Fibroblast of mammary gland (primary cell): Measurements from ENCODE around the gene LCNL1.

Experiments
- DNase-seq: peaks from one replicate; pipeline ENCODE4 v3.0.0-alpha.2; 2010; ENCODE audit warnings: low read depth
- H3K4me3 ChIP-seq: 2 replicates; pipeline ENCODE4 v1.5.1; 2011; ENCODE audit warnings: low read depth, mild to moderate bottlenecking, low read length, moderate library complexity; ENCODE audit not compliant: control insufficient read depth
- TF ChIP-seq, protein P1 (sequence below): conservative IDR thresholded peaks from 2 replicates; pipeline ENCODE4 v1.5.1; 2011; ENCODE audit warnings: low read depth, low read length, inconsistent platforms; ENCODE audit not compliant: control insufficient read depth, insufficient read depth

The LCNL1 gene

DNA sequence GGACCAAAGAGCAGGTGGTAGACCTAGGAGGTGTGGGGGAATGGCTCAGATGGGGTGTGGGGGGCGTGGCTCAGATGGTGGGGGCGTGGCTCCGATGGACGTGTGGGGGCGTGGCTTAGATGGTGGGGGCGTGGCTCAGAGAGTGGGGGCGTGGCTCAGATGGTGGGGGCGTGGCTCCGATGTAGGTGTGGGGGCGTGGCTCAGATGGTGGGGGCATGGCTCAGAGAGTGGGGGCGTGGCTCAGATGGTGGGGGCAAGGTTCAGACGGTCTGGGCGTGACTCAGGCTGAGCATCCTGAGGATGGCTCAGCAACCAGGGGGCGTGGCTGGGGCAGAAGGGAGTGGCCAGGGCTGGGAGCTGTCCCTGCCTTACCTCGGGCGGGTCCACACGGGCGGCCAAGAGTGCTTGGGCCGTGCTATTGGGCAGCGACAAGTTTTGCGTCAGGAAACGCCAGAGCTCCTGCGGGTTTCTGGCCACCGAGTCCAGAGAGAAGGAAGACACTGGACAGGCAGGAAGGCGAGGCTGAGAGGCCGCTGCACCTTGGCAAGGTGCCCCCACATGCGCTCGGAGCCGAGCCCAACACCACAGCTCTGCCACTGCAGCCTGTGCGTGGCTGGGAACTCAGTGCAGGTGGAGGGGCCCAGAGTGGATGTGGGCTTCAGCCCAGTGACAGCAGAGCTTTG lies 39.3 kb downstream of the LCNL1 start:
- peak; percentile 86 for DNase-seq
- TF ChIP-seq, protein P1, sequence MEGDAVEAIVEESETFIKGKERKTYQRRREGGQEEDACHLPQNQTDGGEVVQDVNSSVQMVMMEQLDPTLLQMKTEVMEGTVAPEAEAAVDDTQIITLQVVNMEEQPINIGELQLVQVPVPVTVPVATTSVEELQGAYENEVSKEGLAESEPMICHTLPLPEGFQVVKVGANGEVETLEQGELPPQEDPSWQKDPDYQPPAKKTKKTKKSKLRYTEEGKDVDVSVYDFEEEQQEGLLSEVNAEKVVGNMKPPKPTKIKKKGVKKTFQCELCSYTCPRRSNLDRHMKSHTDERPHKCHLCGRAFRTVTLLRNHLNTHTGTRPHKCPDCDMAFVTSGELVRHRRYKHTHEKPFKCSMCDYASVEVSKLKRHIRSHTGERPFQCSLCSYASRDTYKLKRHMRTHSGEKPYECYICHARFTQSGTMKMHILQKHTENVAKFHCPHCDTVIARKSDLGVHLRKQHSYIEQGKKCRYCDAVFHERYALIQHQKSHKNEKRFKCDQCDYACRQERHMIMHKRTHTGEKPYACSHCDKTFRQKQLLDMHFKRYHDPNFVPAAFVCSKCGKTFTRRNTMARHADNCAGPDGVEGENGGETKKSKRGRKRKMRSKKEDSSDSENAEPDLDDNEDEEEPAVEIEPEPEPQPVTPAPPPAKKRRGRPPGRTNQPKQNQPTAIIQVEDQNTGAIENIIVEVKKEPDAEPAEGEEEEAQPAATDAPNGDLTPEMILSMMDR: no peak
- no peak overlapping the region for H3K4me3 ChIP-seq

DNA sequence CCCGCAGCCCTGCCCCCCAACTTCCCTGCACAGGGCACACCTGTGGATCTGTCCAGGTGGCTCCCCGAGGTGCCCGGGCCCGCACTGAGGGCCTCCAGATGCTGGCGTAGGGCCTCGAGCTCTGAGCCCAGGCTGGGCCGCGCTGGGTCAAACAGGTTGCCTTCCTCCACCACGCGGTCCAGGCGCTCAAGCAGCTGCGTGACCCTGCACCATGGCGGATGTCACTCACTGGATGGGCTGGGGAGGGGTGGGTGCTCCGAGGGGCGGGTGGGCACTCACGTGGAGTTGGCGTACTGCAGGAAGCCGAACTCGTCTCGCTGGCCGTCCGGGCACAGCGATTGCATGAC lies 39.8 kb downstream of the LCNL1 start:
- no peak overlapping the region for H3K4me3 ChIP-seq
- TF ChIP-seq, protein P1: no peak
- DNase-seq: no peak

DNA sequence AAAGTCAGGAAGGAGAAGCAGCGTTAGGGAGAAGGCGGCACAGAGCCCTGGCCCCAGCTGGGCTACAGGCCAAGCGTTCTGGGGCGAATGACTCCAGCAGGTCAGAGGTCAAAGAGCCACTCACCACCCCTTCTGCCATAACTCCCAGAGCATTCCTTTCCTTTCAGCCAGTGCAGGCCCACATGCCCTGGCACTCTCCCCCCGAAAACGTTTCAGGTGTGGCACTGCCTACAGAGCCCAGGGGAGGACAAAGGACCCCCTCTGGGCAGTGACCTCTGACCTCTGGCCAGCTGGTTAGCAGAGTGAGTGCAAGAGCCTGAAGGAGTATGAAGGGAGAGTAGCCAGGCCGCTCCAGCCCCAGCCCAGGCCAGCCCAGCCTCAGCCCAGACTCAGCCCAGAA lies 40.4 kb downstream of the LCNL1 start:
- DNase-seq: no peak
- TF ChIP-seq, protein P1: no peak
- H3K4me3 ChIP-seq: no peak overlapping the region

DNA sequence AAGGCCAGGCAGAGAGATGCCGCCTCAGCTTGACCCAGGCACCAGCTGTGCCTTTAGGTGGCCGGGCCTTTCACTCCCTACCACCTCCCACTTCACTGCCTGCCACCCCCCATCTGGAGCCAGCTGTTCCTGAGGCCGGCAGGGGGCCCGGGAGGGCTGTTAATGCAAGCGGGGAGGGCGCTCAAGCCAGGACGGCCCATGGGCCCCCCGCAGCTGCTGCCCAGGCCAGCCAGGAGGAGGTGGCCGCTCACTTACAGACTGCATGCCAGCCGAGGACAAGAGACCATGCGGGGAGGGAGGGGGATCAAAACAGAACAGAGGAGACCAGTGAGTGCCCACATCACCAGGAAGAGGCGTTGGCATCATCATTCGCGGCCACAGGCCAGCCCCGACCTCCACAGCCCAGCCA lies 40.8 kb downstream of the LCNL1 start:
- H3K4me3 ChIP-seq: no peak overlapping the region
- no peak for DNase-seq
- TF ChIP-seq, protein P1: no peak

DNA sequence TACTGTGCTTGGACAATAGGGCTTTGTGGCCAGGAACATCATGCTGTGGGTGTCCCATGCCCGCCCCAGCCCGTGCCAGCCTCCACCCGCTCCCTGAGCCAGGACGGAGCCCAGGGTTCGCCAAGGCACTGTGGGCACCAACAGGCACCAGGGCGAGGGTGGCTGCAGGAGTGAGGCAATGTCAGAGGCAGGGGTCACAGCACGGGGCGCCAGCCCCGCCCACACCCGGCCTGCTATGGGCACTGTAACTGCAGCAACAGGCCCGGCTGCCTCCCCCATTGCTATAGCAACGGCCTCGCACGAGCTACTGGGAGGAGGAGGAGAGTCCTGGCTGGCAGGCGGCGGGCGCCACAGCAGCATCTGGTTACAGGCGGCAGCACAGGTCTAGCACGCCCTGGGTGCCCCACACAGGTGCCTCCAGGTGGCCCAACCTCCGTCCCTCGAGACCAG lies 42.7 kb downstream of the LCNL1 start:
- TF ChIP-seq, protein P1: no peak
- no peak for DNase-seq

DNA sequence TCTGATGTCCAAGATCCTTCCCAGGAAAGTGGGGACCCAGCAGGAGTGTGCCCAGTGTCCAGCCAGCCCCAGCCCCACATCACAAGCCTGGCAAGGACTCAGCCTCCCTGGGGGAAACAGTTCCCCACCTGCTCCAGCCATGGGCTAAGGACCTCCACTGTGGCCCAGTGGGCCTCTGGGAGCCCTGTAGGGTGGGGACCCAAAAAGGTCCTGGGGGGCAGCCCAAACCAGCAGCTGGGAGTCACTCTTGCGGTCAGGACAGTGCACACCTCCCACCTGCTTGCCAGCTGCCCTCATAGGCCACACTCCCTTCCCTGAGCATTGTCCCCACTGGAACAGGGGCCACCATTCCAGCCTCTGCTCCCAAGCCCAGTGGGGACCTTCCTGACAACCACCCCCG lies 43.6 kb downstream of the LCNL1 start:
- no peak for DNase-seq
- no peak overlapping the region for H3K4me3 ChIP-seq
- TF ChIP-seq, protein P1: no peak

More for the DNA sequence above, 42.7 kb downstream of the LCNL1 start:
- H3K4me3 ChIP-seq: no peak overlapping the region

DNA sequence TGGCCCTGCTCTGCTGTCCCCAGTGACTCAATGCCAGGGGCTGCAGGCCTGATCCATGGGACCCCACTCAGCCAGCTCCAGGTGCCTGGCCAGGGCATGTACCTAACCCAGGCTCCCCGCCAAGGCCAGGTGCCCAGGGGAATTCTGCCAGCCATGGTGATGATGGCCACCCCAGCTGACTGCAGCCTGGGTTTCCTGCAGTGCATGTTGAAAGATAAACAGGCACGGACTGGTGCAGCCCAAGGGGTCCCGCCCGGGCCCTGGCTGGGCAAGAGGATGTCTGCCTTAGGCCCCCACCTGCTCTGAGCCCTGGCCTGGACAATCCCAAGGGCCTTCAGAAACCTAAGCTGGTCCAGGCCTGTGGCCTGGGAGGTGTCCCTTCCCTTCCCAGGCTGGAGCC lies 44.0 kb downstream of the LCNL1 start:
- no peak overlapping the region for H3K4me3 ChIP-seq
- TF ChIP-seq, protein P1: no peak
- DNase-seq: no peak
